K562 (cell line): ENCODE measurements around the gene PSMB11. TPM values are rescaled to one million over a fixed set of nuclear protein-coding genes. Genes with fewer than 3 reads are reported as not detected.

ENCODE experiments used
- ATAC-seq: fragments of 200-7000 bp; cut with Tn5 transposase; 3 replicates; pipeline ENCODE4 v1.9.1; 2020; ENCODE audit warnings: moderate library complexity
- BruUV-seq: library from RNA; stranded (reverse); fragments of 400-500 nt; replicated peaks from 2 replicates; lab custom pipeline; 2021; lab: Mats Ljungman, UMichigan
- CTCF ChIA-PET: fragments of 300-600 bp; formaldehyde crosslinking; extraction: SDS; loops from one replicate; lab custom pipeline; 2021; ENCODE audit warnings: low intra/inter-chr PET ratio; lab: Yijun Ruan, JAX
- POLR2A ChIA-PET: fragments of 300-600, 350-650 bp; sonication (Branson Sonifier 250); formaldehyde crosslinking; extraction: SDS; loops from one replicate; lab custom pipeline; 2021; ENCODE audit warnings: antibody characterized with exemption, inconsistent platforms; lab: Yijun Ruan, JAX
- DNase-seq, 4 experiments: peaks; one replicate each; pipeline versions ENCODE4 v3.0.0 to v3.0.0-alpha.2; 2011 to 2018; ENCODE audit warnings: low spot score in 3 of 4, mixed read lengths in 3 of 4; ENCODE audit errors: extremely low read depth in 1 of 4
- FAIRE-seq: peaks from 2 replicates; lab custom pipeline; 2011; peaks lifted over from hg19 to GRCh38; lab: Jason Lieb, UNC
- H2AFZ ChIP-seq: 2 replicates; pipeline ENCODE4 v1.6.0; 2011; ENCODE audit warnings: low read depth, low read length, control low read depth, inconsistent platforms
- H3K27ac ChIP-seq: fragments of 200-600 bp; 3 replicates; pipeline ENCODE4 v1.8.0; 2011; ENCODE audit warnings: low read depth, mild to moderate bottlenecking, control low read depth, inconsistent platforms, low read length, moderate library complexity, mixed read lengths; ENCODE audit errors: extremely low read depth
- H3K27me3 ChIP-seq, 2 experiments: fragments of 300-600 bp in 1 of 2; 2 replicates in 1 of 2; 3 replicates in 1 of 2; pipeline versions ENCODE4 v1.6.0 to v1.8.0; 2011; ENCODE audit warnings: inconsistent platforms in 2 of 2, low read length in 2 of 2, mild to moderate bottlenecking in 1 of 2, mixed read lengths in 1 of 2, moderate library complexity in 1 of 2; ENCODE audit not compliant: control insufficient read depth in 2 of 2, insufficient read depth in 2 of 2
- H3K36me3 ChIP-seq: fragments of 300-600 bp; 3 replicates; pipeline ENCODE4 v1.8.0; 2011; ENCODE audit warnings: mild to moderate bottlenecking, low read length, inconsistent platforms; ENCODE audit not compliant: control insufficient read depth, insufficient read depth
- H3K4me1 ChIP-seq, 2 experiments: fragments of 200-600 bp in 1 of 2; replicated peaks in 1 of 2; 2 replicates in 1 of 2; 3 replicates in 1 of 2; pipeline versions ENCODE4 v1.5.1 to v1.8.0; 2011; ENCODE audit warnings: inconsistent platforms in 2 of 2, low read length in 2 of 2, mild to moderate bottlenecking in 1 of 2, mixed read lengths in 1 of 2, moderate library complexity in 1 of 2; ENCODE audit not compliant: control insufficient read depth in 2 of 2, insufficient read depth in 2 of 2
- H3K4me2 ChIP-seq: 2 replicates; pipeline ENCODE4 v1.6.1; 2011; ENCODE audit warnings: low read length, control low read depth, inconsistent platforms, mixed read lengths; ENCODE audit not compliant: insufficient read depth
- H3K4me3 ChIP-seq: fragments of 200-600 bp; sonication (generic), shearing (Covaris generic); 2 replicates; pipeline ENCODE4 v1.5.1; 2016; ENCODE audit warnings: control low read depth, inconsistent platforms
- H3K79me2 ChIP-seq: fragments of 200-600 bp; 3 replicates; pipeline ENCODE4 v1.8.0; 2011; ENCODE audit warnings: low read length, inconsistent platforms; ENCODE audit not compliant: control insufficient read depth, insufficient read depth
- H3K9ac ChIP-seq, 2 experiments: 2 replicates each; pipeline versions ENCODE4 v1.6.0 to v1.6.1; 2011; ENCODE audit warnings: low read depth in 2 of 2, low read length in 2 of 2, control low read depth in 1 of 2, inconsistent platforms in 1 of 2, mild to moderate bottlenecking in 1 of 2, mixed read lengths in 1 of 2; ENCODE audit not compliant: insufficient read depth in 1 of 2
- H3K9me1 ChIP-seq: one replicate; pipeline ENCODE4 v1.6.0; 2011; ENCODE audit warnings: inconsistent platforms, mild to moderate bottlenecking, low read length, moderate library complexity; ENCODE audit not compliant: control insufficient read depth, insufficient read depth
- H3K9me3 ChIP-seq: replicated peaks from 2 replicates; pipeline ENCODE4 v1.5.1; 2011; ENCODE audit warnings: low read depth, low read length, inconsistent platforms; ENCODE audit not compliant: control insufficient read depth, insufficient read depth
- H4K20me1 ChIP-seq: replicated peaks from 2 replicates; pipeline ENCODE4 v1.6.1; 2011; ENCODE audit warnings: low read length, inconsistent platforms, mixed read lengths; ENCODE audit not compliant: control insufficient read depth, insufficient read depth
- BCL6 ChIP-seq: fragments of 250-450 bp; sonication (Bioruptor Pico); IDR thresholded peaks from 2 replicates; pipeline ENCODE4 v1.4.0; 2020
- BRCA1 ChIP-seq, 2 experiments: fragments of 450-650 bp in 1 of 2; sonication (generic) in 1 of 2; formaldehyde crosslinking in 1 of 2; IDR thresholded peaks; 2 replicates each; pipeline versions ENCODE4 v1.5.0 to v1.6.1; 2017 to 2020; ENCODE audit warnings: mild to moderate bottlenecking in 1 of 2, missing genetic modification reagents in 1 of 2
- CC2D1A ChIP-seq: fragments of 450-650 bp; IDR thresholded peaks from 2 replicates; pipeline ENCODE4 v1.6.1; 2017; ENCODE audit warnings: mild to moderate bottlenecking
- CREM ChIP-seq: IDR thresholded peaks from 2 replicates; pipeline ENCODE4 v1.6.1; 2014; ENCODE audit warnings: antibody characterized with exemption, low read depth
- E2F3 ChIP-seq: fragments of 250-450 bp; sonication (Bioruptor Pico); IDR thresholded peaks from 2 replicates; pipeline ENCODE4 v1.4.0; 2020; ENCODE audit warnings: mild to moderate bottlenecking
- FOXK2 ChIP-seq, 2 experiments: fragments of 450-650 bp; IDR thresholded peaks in 1 of 2; conservative IDR thresholded peaks in 1 of 2; 2 replicates each; pipeline ENCODE4 v1.6.1; 2016; ENCODE audit warnings: low read depth in 2 of 2, mild to moderate bottlenecking in 1 of 2
- KAT2B ChIP-seq: IDR thresholded peaks from one replicate; pipeline ENCODE4 v1.6.1; 2012; ENCODE audit warnings: low read depth, mild to moderate bottlenecking, control low read depth, inconsistent platforms, low read length, moderate library complexity
- POLR2AphosphoS2 ChIP-seq: IDR thresholded peaks from 2 replicates; pipeline ENCODE4 v1.6.1; 2012; ENCODE audit warnings: low read length, improper control_type of control experiment
- PPARD ChIP-seq: fragments of 250-450 bp; sonication (Bioruptor Pico); IDR thresholded peaks from 2 replicates; pipeline ENCODE4 v1.8.0; 2022; ENCODE audit warnings: inconsistent platforms, mild to moderate bottlenecking, moderate library complexity
- RB1 ChIP-seq: fragments of 450-650 bp; IDR thresholded peaks from 2 replicates; pipeline ENCODE4 v1.6.1; 2017; ENCODE audit warnings: low read depth, mild to moderate bottlenecking
- RBFOX2 ChIP-seq: fragments of 200-400 bp; formaldehyde crosslinking; IDR thresholded peaks from 2 replicates; pipeline ENCODE4 v1.6.1; 2017; ENCODE audit warnings: low read depth, mild to moderate bottlenecking, low read length, moderate library complexity
- ZNF41 ChIP-seq: fragments of 250-450 bp; sonication (Bioruptor Pico); conservative IDR thresholded peaks from 2 replicates; pipeline ENCODE4 v1.4.0; 2020; ENCODE audit warnings: mild to moderate bottlenecking
- ZNF778 ChIP-seq: fragments of 450-650 bp; formaldehyde crosslinking; IDR thresholded peaks from 2 replicates; pipeline ENCODE4 v1.4.0; 2020; ENCODE audit warnings: mild to moderate bottlenecking, moderate library complexity
- WGBS: fragments of 100-300 bp; shearing (Covaris generic); methylation state at CpG from one replicate; pipeline ENCODE4 v1.1.6; 2016; ENCODE audit warnings: low coverage, mixed read lengths; ENCODE audit not compliant: insufficient coverage; ENCODE audit errors: missing lambda C conversion rate; 5-methylcytosine and 5-hydroxymethylcytosine counted together
- in situ Hi-C: fragments of 300-500 bp; cut with MboI; formaldehyde crosslinking; loops from 4 replicates; pipeline ENCODE4 v1.15.0; 2018; ENCODE audit warnings: inconsistent platforms, mixed read lengths
- intact Hi-C: fragments of 100-400 bp; cut with micrococcal nuclease; formaldehyde crosslinking; loops from 2 replicates; pipeline ENCODE4 v1.14.2; 2022
- polyA plus RNA-seq, 8 experiments: library from polyadenylated mRNA; depleted of rRNA in 4 of 8; stranded (reverse) in 5 of 8; unstranded in 3 of 8; fragments of >200 nt; fragmentation: Nextera tagmentation in 2 of 8; fragmentation: Illumina TruSeq in 1 of 8; extraction: Ambion mirVana in 2 of 8; extraction: Trizol in 1 of 8; gene quantifications; 2 replicates each; pipeline versions ENCODE4 v1.2.1 to v1.2.3, GENCODE V29; 2011 to 2014; ENCODE audit warnings: inconsistent platforms in 1 of 8, missing spikeins in 1 of 8
- total RNA-seq, 7 experiments: library from RNA; depleted of rRNA in 6 of 7; stranded (reverse); fragments of >200 nt in 6 of 7; fragmentation: Illumina TruSeq in 2 of 7; extraction: Trizol in 2 of 7; gene quantifications; 2 replicates each; pipeline versions ENCODE4 v1.2.1 to v1.2.3, GENCODE V29; 2011 to 2021; ENCODE audit warnings: low replicate concordance in 1 of 7
- TF ChIP-seq, protein P1 (sequence below): sonication (generic); formaldehyde crosslinking; IDR thresholded peaks from 2 replicates; pipeline ENCODE4 v1.8.1; 2022; ENCODE audit warnings: missing genetic modification reagents
- TF ChIP-seq, protein P2 (sequence below): fragments of 450-650 bp; conservative IDR thresholded peaks from 2 replicates; pipeline ENCODE4 v1.6.1; 2016; ENCODE audit warnings: missing genetic modification characterization, low read depth, mild to moderate bottlenecking, control low read depth, missing compliant biosample characterization

Gene PSMB11
- total and polyA plus RNA-seq, 9 of the 15 experiments (the other 6 are each of a cell fraction or from before 2014, with no cell fraction given) = not detected

- intact Hi-C loops = no loop called here
- TF ChIP-seq CC2D1A = no peak
- TF ChIP-seq, protein P1, sequence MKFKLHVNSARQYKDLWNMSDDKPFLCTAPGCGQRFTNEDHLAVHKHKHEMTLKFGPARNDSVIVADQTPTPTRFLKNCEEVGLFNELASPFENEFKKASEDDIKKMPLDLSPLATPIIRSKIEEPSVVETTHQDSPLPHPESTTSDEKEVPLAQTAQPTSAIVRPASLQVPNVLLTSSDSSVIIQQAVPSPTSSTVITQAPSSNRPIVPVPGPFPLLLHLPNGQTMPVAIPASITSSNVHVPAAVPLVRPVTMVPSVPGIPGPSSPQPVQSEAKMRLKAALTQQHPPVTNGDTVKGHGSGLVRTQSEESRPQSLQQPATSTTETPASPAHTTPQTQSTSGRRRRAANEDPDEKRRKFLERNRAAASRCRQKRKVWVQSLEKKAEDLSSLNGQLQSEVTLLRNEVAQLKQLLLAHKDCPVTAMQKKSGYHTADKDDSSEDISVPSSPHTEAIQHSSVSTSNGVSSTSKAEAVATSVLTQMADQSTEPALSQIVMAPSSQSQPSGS = no peak
- TF ChIP-seq CREM = no peak
- TF ChIP-seq ZNF41 (CRISPR knock-in tag) = no peak
- TF ChIP-seq, protein P2, sequence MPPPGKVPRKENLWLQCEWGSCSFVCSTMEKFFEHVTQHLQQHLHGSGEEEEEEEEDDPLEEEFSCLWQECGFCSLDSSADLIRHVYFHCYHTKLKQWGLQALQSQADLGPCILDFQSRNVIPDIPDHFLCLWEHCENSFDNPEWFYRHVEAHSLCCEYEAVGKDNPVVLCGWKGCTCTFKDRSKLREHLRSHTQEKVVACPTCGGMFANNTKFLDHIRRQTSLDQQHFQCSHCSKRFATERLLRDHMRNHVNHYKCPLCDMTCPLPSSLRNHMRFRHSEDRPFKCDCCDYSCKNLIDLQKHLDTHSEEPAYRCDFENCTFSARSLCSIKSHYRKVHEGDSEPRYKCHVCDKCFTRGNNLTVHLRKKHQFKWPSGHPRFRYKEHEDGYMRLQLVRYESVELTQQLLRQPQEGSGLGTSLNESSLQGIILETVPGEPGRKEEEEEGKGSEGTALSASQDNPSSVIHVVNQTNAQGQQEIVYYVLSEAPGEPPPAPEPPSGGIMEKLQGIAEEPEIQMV (tag) = no peak
- TF ChIP-seq BRCA1 (IDR thresholded peaks at IDR 0.05) = no peak
- no peak for TF ChIP-seq BRCA1 (CRISPR knock-in tag; IDR thresholded peaks at IDR 0.05)
- TF ChIP-seq BCL6 (CRISPR knock-in tag) = no peak
- no peak for TF ChIP-seq KAT2B
- no peak for TF ChIP-seq PPARD
- no peak for TF ChIP-seq ZNF778 (CRISPR knock-in tag)
- no peak for TF ChIP-seq RB1
- TF ChIP-seq FOXK2 (conservative IDR thresholded peaks at IDR 0.05 in 1 of 2, IDR thresholded peaks at IDR 0.05 in 1 of 2; ENCODE audit: low read depth in 2 of 2) = no peak
- no peak for TF ChIP-seq RBFOX2
- no peak for TF ChIP-seq E2F3
- TF ChIP-seq POLR2AphosphoS2 = no peak
- TF ChIP-seq, all 486 proteins: peak for 0
- Histone ChIP-seq H3K9me3 (no peaks in the 10 kb centered on the region), H3K27me3 (no peaks in the 10 kb centered on the region), H3K9ac (no peak overlapping the region), H3K9me1 (no peaks in the 10 kb centered on the region), H3K4me3 (no peak overlapping the region), H4K20me1 (no peaks in the 10 kb centered on the region), H3K27ac (no peak overlapping the region), H2AFZ (no peak overlapping the region), H3K79me2 (no peaks in the 10 kb centered on the region), H3K36me3 (peaks cover 5% of the 10 kb centered on the region; the same call in 1 of the 3 replicates), H3K4me2 (no peak overlapping the region), H3K4me1 (peaks cover 15 to 34% of the 10 kb centered on the region in 2 experiments)
- ChIA-PET CTCF (interaction anchor here (0.6 kb wide), 1 partner anchor 59 kb away, joined by 3 read pairs; no protein-coding TSS in a partner anchor), POLR2A (interaction anchor here (0.6 to 1.0 kb wide), 2 partner anchors 42 to 167 kb away, joined by 3 to 6 read pairs; no protein-coding TSS in a partner anchor)
- ATAC-seq (no peak), FAIRE-seq (no peak), DNase-seq (no peak)
- in situ Hi-C loops = no loop called here
- WGBS = 88% methylated on average over 2 of the region's 9 CpGs
- BruUV-seq = no TSS peak
Measured at GRCh38 chr14:23049011-23049410, 7.0 kb downstream of the PSMB11 start.
